VCaP (cell line): ENCODE results near the gene DBI.

ENCODE experiments used
- H3K27ac ChIP-seq: fragments of 450-650 bp; 2 replicates; pipeline ENCODE4 v1.5.1; 2017
- CTCF ChIP-seq: fragments of 450-650 bp; conservative IDR thresholded peaks from 2 replicates; pipeline ENCODE4 v1.5.1; 2017; ENCODE audit warnings: mild to moderate bottlenecking, moderate library complexity

Gene DBI

GRCh38 chr2:119332953-119333352 lies 33.8 kb upstream of the DBI start:
- TF ChIP-seq CTCF, result no peak
- H3K27ac ChIP-seq, result no peak overlapping the region

GRCh38 chr2:119333360-119333759 lies 33.4 kb upstream of the DBI start:
- no peak overlapping the region for H3K27ac ChIP-seq
- TF ChIP-seq CTCF, result no peak

GRCh38 chr2:119333833-119334232 lies 32.9 kb upstream of the DBI start:
- no peak for TF ChIP-seq CTCF
- no peak overlapping the region for H3K27ac ChIP-seq

- H3K27ac ChIP-seq, result peak overlapping the region; percentile 83
- TF ChIP-seq CTCF, result no peak
Observed at GRCh38 chr2:119337749-119338148, 29.0 kb upstream of the DBI start.

GRCh38 chr2:119338272-119338671 lies 28.5 kb upstream of the DBI start:
- peak overlapping the region; percentile 83 for H3K27ac ChIP-seq
- TF ChIP-seq CTCF, result no peak

- H3K27ac ChIP-seq, result peak overlapping the region; percentile 83
- no peak for TF ChIP-seq CTCF
Observed at GRCh38 chr2:119338826-119339561, 27.8 kb upstream of the DBI start.

- no peak overlapping the region; the same call in 1 of the 2 replicates for H3K27ac ChIP-seq
- TF ChIP-seq CTCF, result no peak
Observed at GRCh38 chr2:119339562-119339923, 27.2 kb upstream of the DBI start.
